Heart right ventricle (tissue), 16 donors: ENCODE data around the gene RLN3. TPM values are rescaled to one million over a fixed set of nuclear protein-coding genes. Genes with fewer than 3 reads are reported as not detected.
"Not testable (repeated sequence)": the region's sequence is repeated elsewhere in the genome, so short reads cannot be mapped to it uniquely, and the experiment has no call there.

Experiments
- ATAC-seq, 8 donors: fragments of 200-7000 bp; cut with Tn5 transposase; one replicate each; pipeline ENCODE4 v1.9.1; 2020; ENCODE audit warnings: mild to moderate bottlenecking in 8 of 8, moderate library complexity in 8 of 8, moderate number of reproducible peaks in 1 of 8
- DNase-seq, 2 donors: peaks; one replicate each; pipeline ENCODE4 v3.0.0-alpha.2; 2020
- H3K27ac ChIP-seq, 10 donors: fragments of 200-600 bp; sonication (generic) in 2 of 10; one replicate each; pipeline versions ENCODE4 v1.5.0 to v1.8.0; 2020 to 2022; ENCODE audit warnings: mild to moderate bottlenecking in 3 of 10
- H3K27me3 ChIP-seq, 7 donors: fragments of 200-600 bp; one replicate each; pipeline ENCODE4 v1.8.0; 2021 to 2022; ENCODE audit warnings: mild to moderate bottlenecking in 2 of 7
- H3K36me3 ChIP-seq, 9 donors: fragments of 200-600 bp; sonication (generic) in 1 of 9; one replicate each; pipeline versions ENCODE4 v1.5.0 to v1.8.0; 2020 to 2022; ENCODE audit warnings: mild to moderate bottlenecking in 2 of 9
- H3K4me1 ChIP-seq, 9 donors: fragments of 200-600 bp; sonication (generic) in 1 of 9; one replicate each; pipeline versions ENCODE4 v1.5.0 to v1.8.0; 2020 to 2022; ENCODE audit warnings: mild to moderate bottlenecking in 4 of 9
- H3K4me3 ChIP-seq, 10 donors: fragments of 200-600 bp; sonication (generic) in 2 of 10; one replicate each; pipeline versions ENCODE4 v1.5.0 to v1.8.0; 2020 to 2022; ENCODE audit warnings: mild to moderate bottlenecking in 7 of 10, moderate library complexity in 2 of 10
- H3K9me3 ChIP-seq, 11 donors: fragments of 200-600 bp in 10 of 11; sonication (generic) in 2 of 11; one replicate each; pipeline versions ENCODE4 v1.5.0 to v1.8.0; 2013 to 2022; ENCODE audit warnings: mild to moderate bottlenecking in 2 of 11, control low read depth in 1 of 11, moderate library complexity in 1 of 11
- CTCF ChIP-seq, 9 donors: fragments of 200-600 bp; sonication (generic) in 2 of 9; IDR thresholded peaks; one replicate each; pipeline versions ENCODE4 v1.5.0 to v1.8.0; 2021 to 2022; ENCODE audit warnings: antibody characterized with exemption in 9 of 9, mild to moderate bottlenecking in 5 of 9, moderate library complexity in 1 of 9
- WGBS, 2 donors: extraction: QIAGEN DNeasy Blood & Tissue Kit; methylation state at CpG; one replicate each; pipeline ENCODE4 v1.1.7; 2013; ENCODE audit warnings: inconsistent platforms in 1 of 2; 5-methylcytosine and 5-hydroxymethylcytosine counted together
- intact Hi-C, 10 donors: fragments of 100-400 bp; cut with DNase I; formaldehyde crosslinking; loops; one replicate each; pipeline versions ENCODE4 v1.11.1 to v1.14.2; 2022
- polyA plus RNA-seq, 2 donors: library from polyadenylated mRNA; stranded (reverse); fragments of 200-250 nt; gene quantifications; one replicate each; pipeline ENCODE4 v1.2.3, GENCODE V29; 2013
- total RNA-seq, 10 donors: library from RNA; stranded (reverse); fragmentation: NEBNext Ultra II Directional in 3 of 10; extraction: Animal tissue kit (Norgen Biotek cat#: 25700) in 3 of 10; gene quantifications; one replicate each; pipeline versions ENCODE4 v1.2.1 to v1.2.4, GENCODE V29; 2021 to 2023
- donor health status: Arrhythmogenic right ventricular cardiomyopathy.
- donor health status: ischemic (EF 13 %, LVEDD 7.1; RV severe dilation, severe dysfunction).
- donor health status: healthy with polysubstance abuse.
- donor health status: DM: no; HTN: yes; CAD: no.
- donor health status: DM: no; HTN: no; CAD: no.
- donor health status: ischemic (EF 25% LVEDD 6.9; RV normal size, moderate dysfunction).
- donor health status: ischemic (EF 25% LVEDD 5.7; RV mildly dilated, moderate dysfunction).
- donor health status: healthy.
- donor health status: DM: yes; HTN: yes; CAD: no.
- donor health status: Ischemic cardiomyopathy.
- donor health status: ischemic (EF 35%, LVEDD 5.7; RV mildly dilated, moderate dysfunction).
- donor health status: nonischemic (EF 11% LVEDD 7.7; RV severe dilation, severe dysfunction).
- donor health status: DM: yes; HTN: yes; CAD: no.
- donor health status: PGD.
- donor health status: ischemic (EF 29% LVEDD 5.4; RV normal size, mild dysfunction).
- donor health status: nonischemic (EF 23%, LVEDD 6.1; RV moderate dilation, normal function).

Gene RLN3
- total and polyA plus RNA-seq, 12 donors = not detected

GRCh38 chr19:14048443-14049153, 20.6 kb downstream of the RLN3 start:
- H3K4me3 ChIP-seq = no peak overlapping the region
- WGBS, 2 donors = 81 to 83% methylated on average over 8 of the region's 8 CpGs
- no peaks in the 10 kb centered on the region for H3K4me1 ChIP-seq
- DNase-seq (peak; percentile 42 to 67), ATAC-seq (peak in 6 of 8 donors; percentile 41 to 71 (median 60))
- peaks cover 0 to 13% (median 0%) of the 10 kb centered on the region in 11 donors for H3K9me3 ChIP-seq
- TF ChIP-seq CTCF (IDR thresholded peaks at IDR 0.05) = peak; percentile 64 to 95 (median 81)
- peaks cover 0 to 69% (median 0%) of the 10 kb centered on the region in 9 donors for H3K36me3 ChIP-seq
- H3K27ac ChIP-seq = no peak overlapping the region
- intact Hi-C loops = loop anchor here in 3 of 10 donors (10.0 kb wide), 4 partner anchors 84 to 454 kb away; partner anchors contain the start of gene DCAF15 (in 1 of the 3)
- no peaks in the 10 kb centered on the region for H3K27me3 ChIP-seq

DNA sequence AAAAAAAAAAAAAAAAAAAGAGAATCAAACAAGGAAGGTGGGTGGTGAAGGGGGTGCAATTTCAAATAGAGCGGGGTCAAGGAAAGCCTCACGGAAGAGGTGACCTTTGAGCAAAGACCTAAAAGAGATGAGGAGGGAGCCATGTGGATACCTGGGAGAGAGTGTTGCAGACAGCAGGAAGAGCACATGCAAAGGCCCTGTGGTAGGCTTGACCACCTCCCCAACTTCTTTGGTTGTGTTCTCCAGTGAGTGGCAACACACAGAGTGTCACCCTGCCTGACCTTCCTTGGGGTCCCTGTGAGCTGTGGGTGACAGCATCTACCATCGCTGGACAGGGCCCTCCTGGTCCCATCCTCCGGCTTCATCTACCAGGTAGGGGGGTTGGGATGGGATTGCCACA, 22.6 kb downstream of the RLN3 start:
- no peak for TF ChIP-seq CTCF (IDR thresholded peaks at IDR 0.05)
- H3K27me3 ChIP-seq = no peaks in the 10 kb centered on the region
- peaks cover 0 to 56% (median 0%) of the 10 kb centered on the region in 9 donors for H3K36me3 ChIP-seq
- intact Hi-C loops = loop anchor here in 3 of 10 donors (5.0 kb wide), 2 partner anchors 158 to 168 kb away; no protein-coding TSS in a partner anchor
- WGBS, 2 donors = 94 to 99% methylated on average over 4 of the region's 4 CpGs
- H3K4me3 ChIP-seq = no peak overlapping the region
- H3K27ac ChIP-seq = no peak overlapping the region
- no peak for DNase-seq
- H3K9me3 ChIP-seq = peaks cover 0 to 14% (median 0%) of the 10 kb centered on the region in 11 donors
- H3K4me1 ChIP-seq = no peaks in the 10 kb centered on the region
- no peak for ATAC-seq

DNA sequence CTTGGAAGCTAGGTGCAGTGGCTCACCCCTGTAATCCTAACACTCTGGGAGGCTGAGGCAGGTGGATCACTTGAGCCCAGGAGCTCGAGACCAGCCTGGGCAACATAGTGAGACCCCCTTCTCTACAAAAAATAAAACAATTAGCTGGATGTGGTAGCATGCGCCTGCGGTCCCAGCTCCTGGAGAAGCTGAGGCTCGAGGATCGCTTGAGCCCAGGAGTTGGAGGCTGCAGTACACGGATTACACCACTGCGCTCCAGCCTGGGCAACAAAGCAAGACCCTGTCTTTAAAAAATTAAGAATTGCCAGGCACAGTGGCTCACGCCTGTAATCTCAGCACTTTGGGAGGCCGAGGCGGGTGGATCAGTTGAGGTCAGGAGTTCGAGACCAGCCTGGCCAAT, 23.0 kb downstream of the RLN3 start:
- 93 to 95% methylated on average over 11 of the region's 11 CpGs for WGBS, 2 donors
- H3K4me1 ChIP-seq, H3K4me3 ChIP-seq, H3K27ac ChIP-seq, H3K27me3 ChIP-seq, ATAC-seq, DNase-seq: not testable (repeated sequence)
- peaks cover 0 to 52% (median 0%) of the 10 kb centered on the region in 9 donors for H3K36me3 ChIP-seq
- intact Hi-C loops = loop anchor here in 3 of 10 donors (5.0 kb wide), 2 partner anchors 159 to 169 kb away; no protein-coding TSS in a partner anchor
- peaks cover 0 to 14% (median 0%) of the 10 kb centered on the region in 11 donors for H3K9me3 ChIP-seq

GRCh38 chr19:14051980-14052379, 24.0 kb downstream of the RLN3 start:
- Histone ChIP-seq H3K27ac (no peak overlapping the region), H3K4me3 (no peak overlapping the region), H3K36me3 (peaks cover 0 to 46% (median 0%) of the 10 kb centered on the region in 9 donors), H3K27me3 (peaks cover 0 to 7% (median 0%) of the 10 kb centered on the region in 7 donors), H3K4me1 (peaks cover 0 to under 1% (median 0%) of the 10 kb centered on the region in 9 donors), H3K9me3 (peaks cover 0 to 14% (median 0%) of the 10 kb centered on the region in 11 donors)
- TF ChIP-seq CTCF (IDR thresholded peaks at IDR 0.05) = no peak
- intact Hi-C loops = loop anchor here in 3 of 10 donors (5.0 kb wide), 2 partner anchors 160 to 170 kb away; no protein-coding TSS in a partner anchor
- ATAC-seq = no peak
- no peak for DNase-seq
- 87 to 91% methylated on average over 9 of the region's 9 CpGs for WGBS, 2 donors
